Transverse colon (tissue), 3 donors: Measurements from ENCODE around the gene ANKS1A.

Experiments
- CTCF ChIP-seq, 5 experiments: fragments of 200-600 bp in 3 of 5; fragments of 450-650 bp in 2 of 5; sonication (generic) in 3 of 5; IDR thresholded peaks; 1 replicate in 2 of 5; 2 replicates in 3 of 5; pipeline ENCODE4 v1.5.1; 2016 to 2017; ENCODE audit warnings: antibody characterized with exemption in 5 of 5, inconsistent platforms in 3 of 5, mild to moderate bottlenecking in 2 of 5, moderate library complexity in 1 of 5
- EP300 ChIP-seq: sonication (generic); formaldehyde crosslinking; IDR thresholded peaks from one replicate; pipeline ENCODE4 v1.6.1; 2017; ENCODE audit warnings: antibody characterized with exemption, low read depth

GRCh38 chr6:35014786-35015185 lies 125.7 kb downstream of the ANKS1A start:
- no peak for TF ChIP-seq CTCF (IDR thresholded peaks at IDR 0.05)
- no peak for TF ChIP-seq EP300
